H1 (cell line): ENCODE data around the gene SLC1A4. TPM values are rescaled to one million over a fixed set of nuclear protein-coding genes. Genes with fewer than 3 reads are reported as not detected.

ENCODE experiments used
- CTCF ChIA-PET: fragments of 300-600 bp; sonication (Branson Sonifier 250); formaldehyde crosslinking; loops from one replicate; lab custom pipeline; 2021; ENCODE audit not compliant: partially characterized antibody; lab: Charles Lee
- POLR2A ChIA-PET: fragments of 300-600 bp; sonication (Branson Sonifier 250); formaldehyde crosslinking; loops from one replicate; lab custom pipeline; 2021; ENCODE audit warnings: inconsistent platforms; ENCODE audit not compliant: partially characterized antibody; lab: Charles Lee
- DNase-seq, 2 experiments: peaks; one replicate each; pipeline versions ENCODE4 v3.0.0 to v3.0.0-alpha.2; 2010 to 2022; ENCODE audit warnings: low spot score in 2 of 2, low read depth in 1 of 2, mixed read lengths in 1 of 2
- FAIRE-seq: peaks from 2 replicates; lab custom pipeline; 2011; peaks lifted over from hg19 to GRCh38; lab: Jason Lieb, UNC
- H2AFZ ChIP-seq: 2 replicates; pipeline ENCODE4 v1.8.1; 2012; ENCODE audit warnings: low read length, inconsistent platforms
- H2AK5ac ChIP-seq: 2 replicates; pipeline ENCODE4 v1.6.1; 2013; ENCODE audit warnings: low read depth, low read length
- H2BK120ac ChIP-seq: replicated peaks from 2 replicates; pipeline ENCODE3; 2013; ENCODE audit warnings: low read depth, low read length, inconsistent platforms
- H2BK12ac ChIP-seq: 2 replicates; pipeline ENCODE4 v1.6.1; 2013; ENCODE audit warnings: low read depth, low read length
- H2BK15ac ChIP-seq: 2 replicates; pipeline ENCODE4 v1.6.1; 2013; ENCODE audit warnings: low read length
- H2BK20ac ChIP-seq: 2 replicates; pipeline ENCODE4 v1.6.1; 2013; ENCODE audit warnings: low read length
- H2BK5ac ChIP-seq: 2 replicates; pipeline ENCODE4 v1.6.1; 2013; ENCODE audit warnings: low read depth, low read length
- H3K14ac ChIP-seq: 2 replicates; pipeline ENCODE4 v1.6.1; 2013; ENCODE audit warnings: inconsistent platforms; ENCODE audit not compliant: insufficient read length
- H3K18ac ChIP-seq: 2 replicates; pipeline ENCODE4 v1.6.1; 2013; ENCODE audit warnings: low read length; ENCODE audit errors: extremely low read depth
- H3K23ac ChIP-seq: 2 replicates; pipeline ENCODE4 v1.6.1; 2013; ENCODE audit warnings: inconsistent platforms; ENCODE audit not compliant: insufficient read length
- H3K23me2 ChIP-seq: 2 replicates; pipeline ENCODE4 v1.6.1; 2013; ENCODE audit warnings: low read depth, low read length
- H3K27ac ChIP-seq: 2 replicates; pipeline ENCODE4 v1.6.1; 2011; ENCODE audit warnings: low read depth, low read length, inconsistent platforms
- H3K27me3 ChIP-seq, 4 experiments: replicated peaks in 1 of 4; 1 replicate in 1 of 4; 2 replicates in 3 of 4; pipeline versions ENCODE4 v1.6.1 to v1.8.1; 2011 to 2013; ENCODE audit warnings: low read length in 3 of 4, mild to moderate bottlenecking in 3 of 4, inconsistent platforms in 2 of 4, mixed read lengths in 2 of 4, moderate library complexity in 1 of 4; ENCODE audit not compliant: control insufficient read depth in 3 of 4, insufficient read depth in 3 of 4; ENCODE audit errors: extremely low read depth in 1 of 4
- H3K36me3 ChIP-seq, 4 experiments: 2 replicates each; pipeline versions ENCODE4 v1.6.1 to v1.8.1; 2011 to 2013; ENCODE audit warnings: mild to moderate bottlenecking in 4 of 4, low read length in 3 of 4, moderate library complexity in 2 of 4, control low read depth in 1 of 4, inconsistent platforms in 1 of 4; ENCODE audit not compliant: insufficient read depth in 4 of 4, control insufficient read depth in 2 of 4
- H3K4ac ChIP-seq: replicated peaks from 2 replicates; pipeline ENCODE3; 2013; ENCODE audit warnings: low read length, low read depth, mixed read lengths, inconsistent platforms; ENCODE audit not compliant: insufficient read length
- H3K4me1 ChIP-seq, 4 experiments: replicated peaks in 1 of 4; 1 replicate in 1 of 4; 2 replicates in 3 of 4; pipeline versions ENCODE4 v1.6.1 to v1.8.1; 2011 to 2013; ENCODE audit warnings: low read length in 3 of 4, inconsistent platforms in 2 of 4, mixed read lengths in 1 of 4; ENCODE audit not compliant: insufficient read depth in 4 of 4, control insufficient read depth in 3 of 4
- H3K4me2 ChIP-seq, 2 experiments: 2 replicates each; pipeline versions ENCODE4 v1.6.1 to v1.8.1; 2011 to 2013; ENCODE audit warnings: low read depth in 2 of 2, low read length in 2 of 2, control low read depth in 1 of 2, inconsistent platforms in 1 of 2, mild to moderate bottlenecking in 1 of 2; ENCODE audit not compliant: insufficient read depth in 1 of 2
- H3K4me3 ChIP-seq, 4 experiments: fragments of 200-600, 300-600 bp in 1 of 4; sonication (generic), shearing (Covaris generic), sonication (Bioruptor Twin) in 1 of 4; 2 replicates each; pipeline versions ENCODE4 v1.5.1 to v1.8.1; 2011 to 2016; ENCODE audit warnings: low read length in 4 of 4, low read depth in 3 of 4, control low read depth in 2 of 4, inconsistent platforms in 2 of 4, mild to moderate bottlenecking in 2 of 4, mixed read lengths in 1 of 4, moderate library complexity in 1 of 4; ENCODE audit not compliant: insufficient read depth in 2 of 4; ENCODE audit errors: extremely low read depth in 1 of 4
- H3K56ac ChIP-seq: replicated peaks from 2 replicates; pipeline ENCODE3; 2013; ENCODE audit warnings: low read depth, mild to moderate bottlenecking, mixed read lengths, low read length, inconsistent platforms; ENCODE audit not compliant: insufficient read length
- H3K79me1 ChIP-seq: 2 replicates; pipeline ENCODE4 v1.6.1; 2013; ENCODE audit warnings: low read depth, low read length, control low read depth
- H3K79me2 ChIP-seq, 2 experiments: 2 replicates each; pipeline versions ENCODE4 v1.6.1 to v1.8.1; 2012 to 2013; ENCODE audit warnings: low read length in 2 of 2, mild to moderate bottlenecking in 2 of 2, inconsistent platforms in 1 of 2; ENCODE audit not compliant: insufficient read depth in 2 of 2, control insufficient read depth in 1 of 2
- H3K9ac ChIP-seq, 4 experiments: replicated peaks in 1 of 4; 1 replicate in 1 of 4; 2 replicates in 3 of 4; pipeline versions ENCODE4 v1.6.1 to v1.8.1; 2011 to 2013; ENCODE audit warnings: low read depth in 3 of 4, low read length in 3 of 4, control low read depth in 2 of 4, mild to moderate bottlenecking in 2 of 4, moderate library complexity in 2 of 4, inconsistent platforms in 1 of 4; ENCODE audit errors: extremely low read depth in 1 of 4
- H3K9me3 ChIP-seq, 2 experiments: 2 replicates each; pipeline versions ENCODE4 v1.6.1 to v1.8.1; 2012 to 2013; ENCODE audit warnings: mild to moderate bottlenecking in 2 of 2, moderate library complexity in 2 of 2, control low read depth in 1 of 2, inconsistent platforms in 1 of 2, low read depth in 1 of 2, low read length in 1 of 2, mixed read lengths in 1 of 2; ENCODE audit not compliant: insufficient read depth in 2 of 2
- H4K20me1 ChIP-seq, 2 experiments: replicated peaks in 1 of 2; 2 replicates each; pipeline versions ENCODE3 to v1.8.1; 2011 to 2013; ENCODE audit warnings: inconsistent platforms in 2 of 2, low read length in 2 of 2, mild to moderate bottlenecking in 1 of 2; ENCODE audit not compliant: insufficient read depth in 2 of 2, control insufficient read depth in 1 of 2
- H4K5ac ChIP-seq: 2 replicates; pipeline ENCODE4 v1.6.1; 2013; ENCODE audit warnings: low read length, low read depth, mixed read lengths, inconsistent platforms; ENCODE audit not compliant: insufficient read length
- H4K8ac ChIP-seq: 2 replicates; pipeline ENCODE4 v1.8.0; 2013; ENCODE audit warnings: mild to moderate bottlenecking, moderate library complexity, low read length, inconsistent platforms; ENCODE audit not compliant: insufficient read depth; ENCODE audit errors: extremely low read depth
- H4K91ac ChIP-seq: replicated peaks from 2 replicates; pipeline ENCODE3; 2013; ENCODE audit warnings: low read length, mixed read lengths, inconsistent platforms; ENCODE audit not compliant: insufficient read length
- BRCA1 ChIP-seq: IDR thresholded peaks from 2 replicates; pipeline ENCODE4 v1.6.1; 2012; ENCODE audit warnings: low read depth, low read length, improper control_type of control experiment
- CBX5 ChIP-seq: fragments of 300-800, 300-1000 bp; sonication (generic); IDR thresholded peaks from 2 replicates; pipeline ENCODE4 v1.7.1; 2016; ENCODE audit warnings: antibody characterized with exemption, low read length, low read depth
- CHD1 ChIP-seq: IDR thresholded peaks from 2 replicates; pipeline ENCODE4 v1.6.1; 2012; ENCODE audit warnings: low read depth, low read length, improper control_type of control experiment
- FOSL1 ChIP-seq: IDR thresholded peaks from 2 replicates; pipeline ENCODE4 v1.6.1; 2011; ENCODE audit warnings: mild to moderate bottlenecking, low read depth, low read length, moderate library complexity; ENCODE audit not compliant: insufficient read depth
- GABPA ChIP-seq: IDR thresholded peaks from 2 replicates; pipeline ENCODE4 v1.6.1; 2011; ENCODE audit warnings: mild to moderate bottlenecking, low read length, moderate library complexity, borderline replicate concordance; ENCODE audit not compliant: insufficient read depth
- HDAC6 ChIP-seq: IDR thresholded peaks from one replicate; pipeline ENCODE4 v1.7.1; 2012; ENCODE audit warnings: low read depth, mild to moderate bottlenecking, inconsistent platforms, low read length, moderate library complexity
- JUN ChIP-seq: IDR thresholded peaks from 2 replicates; pipeline ENCODE4 v1.6.1; 2011; ENCODE audit warnings: low read depth, mild to moderate bottlenecking, improper control_type of control experiment, low read length
- NANOG ChIP-seq: IDR thresholded peaks from 2 replicates; pipeline ENCODE4 v1.6.1; 2011; ENCODE audit warnings: low read length, low read depth, mild to moderate bottlenecking, inconsistent platforms; ENCODE audit not compliant: insufficient read depth, poor library complexity, severe bottlenecking
- SP4 ChIP-seq: IDR thresholded peaks from 2 replicates; pipeline ENCODE4 v1.6.1; 2012; ENCODE audit warnings: low read length, inconsistent platforms
- SUZ12 ChIP-seq: fragments of 200-600 bp; sonication (generic); IDR thresholded peaks from 2 replicates; pipeline ENCODE4 v1.6.1; 2012; ENCODE audit warnings: mild to moderate bottlenecking, inconsistent platforms, low read length, moderate library complexity, mixed read lengths
- TAF7 ChIP-seq: optimal IDR thresholded peaks from 2 replicates; pipeline ENCODE3; 2011; ENCODE audit warnings: low read depth, mild to moderate bottlenecking, inconsistent platforms, low read length, moderate library complexity, borderline replicate concordance
- TCF12 ChIP-seq: IDR thresholded peaks from 2 replicates; pipeline ENCODE4 v1.6.1; 2011; ENCODE audit warnings: low read depth, mild to moderate bottlenecking, low read length
- WGBS, 2 experiments: shearing (Covaris generic) in 1 of 2; methylation state at CpG; one replicate each; pipeline versions ENCODE4 v1.1.6 to v1.1.7; 2013 to 2015; ENCODE audit warnings: low lambda C conversion rate in 2 of 2, mixed read lengths in 2 of 2, inconsistent platforms in 1 of 2, low coverage in 1 of 2, missing lambda C conversion rate in 1 of 2; ENCODE audit not compliant: insufficient replicate concordance in 2 of 2, insufficient coverage in 1 of 2, insufficient read length in 1 of 2; ENCODE audit errors: extremely low coverage in 1 of 2, missing lambda C conversion rate in 1 of 2; 5-methylcytosine and 5-hydroxymethylcytosine counted together
- polyA plus RNA-seq, 7 experiments: library from polyadenylated mRNA; depleted of rRNA in 3 of 7; stranded (reverse) in 5 of 7; unstranded in 2 of 7; fragments of >200 nt in 5 of 7; fragments of 200-250 nt in 2 of 7; gene quantifications; 1 replicate in 5 of 7; 2 replicates in 1 of 7; 4 replicates in 1 of 7; pipeline versions ENCODE4 v1.2.1 to v1.2.3, GENCODE V29; 2011 to 2013; ENCODE audit warnings: missing spikeins in 2 of 7, mixed read lengths in 2 of 7
- total RNA-seq: library from RNA; stranded (reverse); fragmentation: NEBNext Ultra II Directional; extraction: Animal tissue kit (Norgen Biotek cat#: 25700); gene quantifications from 2 replicates; pipeline ENCODE4 v1.2.1, GENCODE V29; 2021

Gene SLC1A4
- total and polyA plus RNA-seq, 2 of the 8 experiments (the other 6 are each of a cell fraction or from before 2014, with no cell fraction given), result 0.44 to 0.86 TPM

DNA sequence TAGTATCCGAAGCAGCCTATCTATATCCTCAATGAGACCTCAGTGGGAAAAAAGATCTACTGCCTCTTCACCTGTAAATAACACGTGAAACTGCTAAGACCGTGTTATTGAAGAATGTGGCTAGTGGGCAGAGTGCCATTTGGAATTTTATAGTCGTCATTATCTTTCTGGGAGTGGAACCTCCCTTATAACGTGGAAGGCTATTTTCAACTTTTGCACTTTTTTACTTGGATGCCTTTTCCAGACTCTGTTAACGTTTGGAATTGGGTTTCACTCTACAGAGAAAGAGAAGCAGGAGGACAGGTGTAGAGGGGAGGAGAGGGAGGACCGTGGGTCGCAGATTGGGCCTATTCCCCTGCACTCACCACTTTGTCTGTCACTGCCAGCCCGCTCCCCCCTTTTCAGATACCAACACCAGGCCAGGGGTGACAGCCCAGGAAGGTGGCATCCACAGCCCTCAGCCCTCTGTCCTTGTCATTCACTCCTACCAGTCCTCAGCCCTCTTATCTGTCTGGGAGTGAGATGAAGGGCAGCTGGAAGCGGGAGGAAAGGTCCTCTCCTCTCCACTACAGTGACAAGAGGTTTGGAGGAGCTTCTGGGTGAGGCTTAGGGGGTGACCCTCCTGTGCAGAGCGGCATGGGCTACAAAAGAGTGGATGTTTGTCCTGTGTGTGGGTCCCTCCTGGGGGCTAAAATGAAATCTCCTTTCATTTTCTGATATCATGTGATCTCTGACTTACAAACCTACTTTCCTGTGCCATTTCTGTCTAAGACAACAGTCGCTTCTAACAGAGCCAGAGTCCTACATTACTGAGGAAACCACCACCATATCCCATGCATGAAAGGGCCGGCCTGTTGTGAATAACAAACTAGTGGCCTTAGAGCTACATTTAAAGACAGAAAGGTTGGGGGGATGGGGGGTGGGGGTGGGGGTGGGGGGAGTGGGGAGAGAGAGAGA lies 43.1 kb downstream of the SLC1A4 start:
- DNase-seq (no peak), FAIRE-seq (no peak)
- Histone ChIP-seq H2BK120ac (no peak overlapping the region), H3K4ac (no peak overlapping the region), H3K9ac (no peak overlapping the region), H3K79me2 (no peaks in the 10 kb centered on the region), H4K8ac (peak overlapping the region; percentile 31; the same call in 1 of the 2 replicates), H3K9me3 (no peaks in the 10 kb centered on the region), H3K36me3 (no peaks in the 10 kb centered on the region), H3K18ac (0 out of 2 replicates have a peak overlapping the region, but pooled peaks have one; percentile 25), H3K79me1 (no peaks in the 10 kb centered on the region), H2BK5ac (no peak overlapping the region), H3K4me3 (peak overlapping the region in 1 of 4 experiments; percentile 5; a peak in 1 of 8 replicates), H2AK5ac (no peak overlapping the region), H3K23me2 (no peaks in the 10 kb centered on the region), H2BK15ac (no peak overlapping the region), H4K20me1 (no peaks in the 10 kb centered on the region), H4K5ac (no peak overlapping the region), H4K91ac (no peak overlapping the region), H3K14ac (no peak overlapping the region), H3K27ac (no peak overlapping the region), H3K4me2 (peak overlapping the region; percentile 46 to 54; a peak in 3 of 4 replicates), H3K27me3 (no peaks in the 10 kb centered on the region), H3K56ac (no peak overlapping the region), H3K4me1 (peaks cover 7 to 21% (median 13%) of the 10 kb centered on the region in 4 experiments; a peak in 6 of 7 replicates), H2AFZ (no peak overlapping the region), H2BK20ac (no peak overlapping the region; the same call in 1 of the 2 replicates), H2BK12ac (peak overlapping the region; percentile 69; the same call in 1 of the 2 replicates), H3K23ac (no peak overlapping the region)
- 73% methylated on average over 13 of the region's 13 CpGs; no CpG with 5 or more reads in 1 of the 2 experiments for WGBS, 2 experiments
- CTCF ChIA-PET, result interaction anchor here (0.6 to 2.9 kb wide), 9 partner anchors 8 to 147 kb away, joined by 3 to 9 read pairs (median 5); no protein-coding TSS in a partner anchor
- POLR2A ChIA-PET, result no interaction called here
- TF ChIP-seq NANOG, result no peak
- TF ChIP-seq JUN, result no peak
- TF ChIP-seq TAF7, result no peak
- TF ChIP-seq HDAC6, result no peak
- TF ChIP-seq FOSL1, result no peak
- TF ChIP-seq CBX5, result no peak
- TF ChIP-seq TCF12, result no peak
- no peak for TF ChIP-seq SUZ12
- no peak for TF ChIP-seq GABPA
- TF ChIP-seq CHD1, result no peak
- TF ChIP-seq BRCA1, result no peak
- TF ChIP-seq SP4, result no peak
